ENCODE measurements around the gene RNF20.

GRCh38 chr9:101498323-101498722, 35.3 kb upstream of the RNF20 start:
- TF ChIP-seq CTCF (IDR thresholded peaks at IDR 0.05 in 4 of 5, conservative IDR thresholded peaks at IDR 0.05 in 1 of 5) (no peak), POLR2A (IDR thresholded peaks at IDR 0.05) (no peak)

Measured in gastrocnemius medialis (tissue), 4 donors.